ENCODE results near the gene ERLEC1. TPM values are rescaled to one million over a fixed set of nuclear protein-coding genes. Genes with fewer than 3 reads are reported as not detected.

Gene ERLEC1
- total RNA-seq, 1 experiment from 2014 or later: 56.8 TPM

- POLR2A ChIA-PET (ENCODE audit: unreplicated experiment): interaction anchor here (0.6 kb wide), 1 partner anchor 12 kb away, joined by 3 read pairs; no protein-coding TSS in a partner anchor
- DNase-seq: no peak
These were observed 40.7 kb downstream of the ERLEC1 start for GRCh38 chr2:53827398-53828175.

GRCh38 chr2:53828331-53828730, 41.5 kb downstream of the ERLEC1 start:
- no peaks in the 10 kb centered on the region for H4K20me1 ChIP-seq (ENCODE audit: low read length)
- no peaks in the 10 kb centered on the region for H3K79me2 ChIP-seq (ENCODE audit: low read length)
- H3K4me1 ChIP-seq (ENCODE audit: insufficient read depth, low read length): no peaks in the 10 kb centered on the region
- no peaks in the 10 kb centered on the region for H3K27me3 ChIP-seq (ENCODE audit: low read length)
- no peak overlapping the region for H3K4me3 ChIP-seq (ENCODE audit: low read length)
- H3K4me2 ChIP-seq (ENCODE audit: low read length): no peak overlapping the region
- no TSS peak for BruUV-seq (replicated peaks)
- intact Hi-C loops (cut with micrococcal nuclease): no loop called here
- H3K36me3 ChIP-seq (ENCODE audit: low read depth, low read length): no peaks in the 10 kb centered on the region
- no peak for ATAC-seq
- no peak overlapping the region for H2AFZ ChIP-seq (ENCODE audit: low read length)
- CTCF ChIA-PET: no interaction called here
- POLR2A ChIA-PET (ENCODE audit: unreplicated experiment): interaction anchor here (0.6 kb wide), 1 partner anchor 13 kb away, joined by 3 read pairs; no protein-coding TSS in a partner anchor
- H3K27ac ChIP-seq (ENCODE audit: low read length): no peak overlapping the region
- no peaks in the 10 kb centered on the region for H3K9me2 ChIP-seq (replicated peaks; ENCODE audit: low read length)
- H3K9ac ChIP-seq (ENCODE audit: low read length): no peak overlapping the region
- TF ChIP-seq EZH2phosphoT487 (IDR thresholded peaks at IDR 0.05; ENCODE audit: borderline replicate concordance, low read length) (no peak), CTCF (conservative IDR thresholded peaks at IDR 0.05; ENCODE audit: low read depth, low read length) (no peak), EZH2 (IDR thresholded peaks at IDR 0.05; ENCODE audit: low read length, unreplicated experiment) (no peak)
- no peaks in the 10 kb centered on the region for H3K9me3 ChIP-seq (ENCODE audit: low read length)
- DNase-seq: no peak
- H3F3A ChIP-seq (ENCODE audit: low read length, unreplicated experiment): no peaks in the 10 kb centered on the region

More at GRCh38 chr2:53827398-53828175, 40.7 kb downstream of the ERLEC1 start:
- no peaks in the 10 kb centered on the region for H3K27me3 ChIP-seq (ENCODE audit: low read length)
- no peak overlapping the region for H3K27ac ChIP-seq (ENCODE audit: low read length)
- H3K4me3 ChIP-seq (ENCODE audit: low read length): no peak overlapping the region
- no peak overlapping the region for H3K9ac ChIP-seq (ENCODE audit: low read length)
- H3K9me2 ChIP-seq (replicated peaks; ENCODE audit: low read length): no peaks in the 10 kb centered on the region
- H3F3A ChIP-seq (ENCODE audit: low read length, unreplicated experiment): no peaks in the 10 kb centered on the region
- no peaks in the 10 kb centered on the region for H3K79me2 ChIP-seq (ENCODE audit: low read length)
- no peak for ATAC-seq
- BruUV-seq (replicated peaks): no TSS peak
- TF ChIP-seq EZH2phosphoT487 (IDR thresholded peaks at IDR 0.05; ENCODE audit: borderline replicate concordance, low read length) (no peak), EZH2 (IDR thresholded peaks at IDR 0.05; ENCODE audit: low read length, unreplicated experiment) (no peak), CTCF (conservative IDR thresholded peaks at IDR 0.05; ENCODE audit: low read depth, low read length) (no peak)
- H4K20me1 ChIP-seq (ENCODE audit: low read length): no peaks in the 10 kb centered on the region
- H2AFZ ChIP-seq (ENCODE audit: low read length): no peak overlapping the region
- H3K4me2 ChIP-seq (ENCODE audit: low read length): no peak overlapping the region
- intact Hi-C loops (cut with micrococcal nuclease): no loop called here
- H3K9me3 ChIP-seq (ENCODE audit: low read length): no peaks in the 10 kb centered on the region
- CTCF ChIA-PET: no interaction called here
- H3K36me3 ChIP-seq (ENCODE audit: low read depth, low read length): no peaks in the 10 kb centered on the region
- H3K4me1 ChIP-seq (ENCODE audit: insufficient read depth, low read length): no peaks in the 10 kb centered on the region

Data from PC-3 (cell line).